WTC11 (cell line): ENCODE measurements around the gene CYP4F12. TPM values are rescaled to one million over a fixed set of nuclear protein-coding genes. Genes with fewer than 3 reads are reported as not detected.

Source experiments
- ATAC-seq: fragments of 200-7000 bp; cut with Tn5 transposase; 2 replicates; pipeline ENCODE4 v1.10.0; 2021; ENCODE audit warnings: mild to moderate bottlenecking, moderate library complexity
- CTCF ChIA-PET: fragments of 300-600 bp; sonication (Branson Sonifier 250); formaldehyde crosslinking; loops from one replicate; lab custom pipeline; 2021; ENCODE audit warnings: antibody characterized with exemption; lab: Charles Lee
- POLR2A ChIA-PET: fragments of 350-600 bp; sonication (Branson Sonifier 250); formaldehyde crosslinking; loops from one replicate; lab custom pipeline; 2021; ENCODE audit warnings: antibody characterized with exemption; lab: Charles Lee
- DNase-seq: peaks from one replicate; pipeline ENCODE4 v3.0.0; 2021; ENCODE audit warnings: low spot score
- H3K27ac Mint-ChIP-seq: 2 replicates; pipeline ENCODE4 v1.8.0; 2021; ENCODE audit warnings: mixed read lengths
- H3K27me3 Mint-ChIP-seq: 2 replicates; pipeline ENCODE4 v1.8.0; 2021; ENCODE audit warnings: low read depth, mild to moderate bottlenecking, moderate library complexity, mixed read lengths
- H3K36me3 Mint-ChIP-seq: 2 replicates; pipeline ENCODE4 v1.8.0; 2021; ENCODE audit warnings: mixed read lengths
- H3K4me1 Mint-ChIP-seq: 2 replicates; pipeline ENCODE4 v1.8.0; 2022; ENCODE audit warnings: mixed read lengths
- H3K4me3 Mint-ChIP-seq: 2 replicates; pipeline ENCODE4 v1.8.0; 2021; ENCODE audit warnings: mild to moderate bottlenecking, moderate library complexity, mixed read lengths
- H3K9me3 Mint-ChIP-seq: 2 replicates; pipeline ENCODE4 v1.8.0; 2021; ENCODE audit warnings: mixed read lengths
- CREM ChIP-seq: sonication (generic); formaldehyde crosslinking; IDR thresholded peaks from 2 replicates; pipeline ENCODE4 v1.8.1; 2022; ENCODE audit warnings: mild to moderate bottlenecking, missing genetic modification reagents, moderate library complexity
- GABPB1 ChIP-seq: sonication (generic); formaldehyde crosslinking; IDR thresholded peaks from 2 replicates; pipeline ENCODE4 v1.8.1; 2023; ENCODE audit warnings: mild to moderate bottlenecking, missing genetic modification reagents
- JAZF1 ChIP-seq: fragments of 250-450 bp; sonication (Bioruptor Pico); IDR thresholded peaks from 2 replicates; pipeline ENCODE4 v1.9.0; 2021; ENCODE audit warnings: moderate library complexity, mild to moderate bottlenecking, inconsistent platforms
- MYBL2 ChIP-seq: sonication (generic); formaldehyde crosslinking; IDR thresholded peaks from 2 replicates; pipeline ENCODE4 v1.8.1; 2023; ENCODE audit warnings: mild to moderate bottlenecking, moderate library complexity, missing genetic modification reagents
- NFYB ChIP-seq: sonication (generic); formaldehyde crosslinking; conservative IDR thresholded peaks from 2 replicates; pipeline ENCODE4 v1.8.0; 2022; ENCODE audit warnings: low read depth, missing genetic modification reagents
- NR1H2 ChIP-seq: sonication (generic); formaldehyde crosslinking; IDR thresholded peaks from 2 replicates; pipeline ENCODE4 v1.9.0; 2021; ENCODE audit warnings: mild to moderate bottlenecking, moderate library complexity, missing genetic modification reagents
- RORB ChIP-seq: fragments of 250-450 bp; sonication (Bioruptor Pico); IDR thresholded peaks from 2 replicates; pipeline ENCODE4 v1.9.0; 2021; ENCODE audit warnings: mild to moderate bottlenecking
- SP1 ChIP-seq: sonication (generic); formaldehyde crosslinking; conservative IDR thresholded peaks from 2 replicates; pipeline ENCODE4 v1.8.1; 2022; ENCODE audit warnings: missing genetic modification reagents
- TEAD1 ChIP-seq: sonication (generic); formaldehyde crosslinking; IDR thresholded peaks from 2 replicates; pipeline ENCODE4 v1.8.0; 2022; ENCODE audit warnings: mild to moderate bottlenecking, missing genetic modification reagents
- TEAD4 ChIP-seq: sonication (generic); formaldehyde crosslinking; IDR thresholded peaks from 2 replicates; pipeline ENCODE4 v1.8.0; 2022; ENCODE audit warnings: mild to moderate bottlenecking, missing genetic modification reagents
- ZNF121 ChIP-seq: sonication (generic); formaldehyde crosslinking; IDR thresholded peaks from 2 replicates; pipeline ENCODE4 v1.8.0; 2023; ENCODE audit warnings: missing genetic modification reagents
- ZNF396 ChIP-seq: fragments of 250-450 bp; sonication (Bioruptor Pico); IDR thresholded peaks from 2 replicates; pipeline ENCODE4 v1.8.0; 2021; ENCODE audit warnings: mild to moderate bottlenecking, moderate library complexity, borderline replicate concordance
- ZNF416 ChIP-seq: fragments of 250-450 bp; sonication (Bioruptor Pico); IDR thresholded peaks from 2 replicates; pipeline ENCODE4 v1.9.0; 2021; ENCODE audit warnings: mild to moderate bottlenecking, inconsistent platforms
- total RNA-seq: library from RNA; stranded (reverse); gene quantifications from 3 replicates; pipeline ENCODE4 v1.2.3, GENCODE V29; 2021
- TF ChIP-seq, protein P1 (sequence below): sonication (generic); formaldehyde crosslinking; IDR thresholded peaks from 2 replicates; pipeline ENCODE4 v1.8.0; 2023; ENCODE audit warnings: missing genetic modification reagents, mild to moderate bottlenecking, borderline replicate concordance
- TF ChIP-seq, protein P2 (sequence below): sonication (generic); formaldehyde crosslinking; IDR thresholded peaks from 2 replicates; pipeline ENCODE4 v1.8.0; 2022; ENCODE audit warnings: missing genetic modification reagents
- TF ChIP-seq, protein P3 (sequence below): sonication (generic); formaldehyde crosslinking; IDR thresholded peaks from 2 replicates; pipeline ENCODE4 v1.8.1; 2023; ENCODE audit warnings: mild to moderate bottlenecking, missing genetic modification reagents, borderline replicate concordance
- TF ChIP-seq, protein P4 (sequence below): fragments of 250-450 bp; sonication (Bioruptor Pico); IDR thresholded peaks from 2 replicates; pipeline ENCODE4 v2.1.2; 2022; ENCODE audit warnings: mild to moderate bottlenecking, moderate library complexity
- TF ChIP-seq, protein P5 (sequence below): sonication (generic); formaldehyde crosslinking; IDR thresholded peaks from 2 replicates; pipeline ENCODE4 v1.8.1; 2022; ENCODE audit warnings: missing genetic modification reagents, borderline replicate concordance
- TF ChIP-seq, protein P6 (sequence below): fragments of 250-450 bp; sonication (Bioruptor Pico); IDR thresholded peaks from 2 replicates; pipeline ENCODE4 v1.9.0; 2021; ENCODE audit warnings: moderate library complexity, mild to moderate bottlenecking, inconsistent platforms, borderline replicate concordance

CYP4F12 gene
- total RNA-seq, 1 experiment from 2014 or later = not detected

DNA sequence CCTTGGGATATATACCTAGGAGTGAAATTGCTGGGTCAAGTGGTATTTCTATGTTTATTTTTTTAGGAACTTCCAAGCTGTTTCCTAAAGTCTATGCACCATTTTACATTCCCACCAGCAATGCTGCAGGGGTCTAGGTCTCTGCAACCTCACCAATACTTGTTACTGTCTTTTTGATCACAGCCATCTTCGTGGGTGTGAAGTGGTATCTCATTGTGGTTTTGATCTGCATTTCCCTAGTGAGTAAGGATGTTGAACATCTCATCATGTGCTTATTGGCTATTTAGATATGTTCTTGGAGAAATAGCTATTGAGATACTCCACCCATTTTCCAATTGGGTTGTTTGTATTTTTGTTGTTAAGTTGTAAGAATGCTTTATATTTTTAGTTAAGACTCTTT is 57.7 kb downstream of the CYP4F12 start (continued):
- TF ChIP-seq, protein P1, sequence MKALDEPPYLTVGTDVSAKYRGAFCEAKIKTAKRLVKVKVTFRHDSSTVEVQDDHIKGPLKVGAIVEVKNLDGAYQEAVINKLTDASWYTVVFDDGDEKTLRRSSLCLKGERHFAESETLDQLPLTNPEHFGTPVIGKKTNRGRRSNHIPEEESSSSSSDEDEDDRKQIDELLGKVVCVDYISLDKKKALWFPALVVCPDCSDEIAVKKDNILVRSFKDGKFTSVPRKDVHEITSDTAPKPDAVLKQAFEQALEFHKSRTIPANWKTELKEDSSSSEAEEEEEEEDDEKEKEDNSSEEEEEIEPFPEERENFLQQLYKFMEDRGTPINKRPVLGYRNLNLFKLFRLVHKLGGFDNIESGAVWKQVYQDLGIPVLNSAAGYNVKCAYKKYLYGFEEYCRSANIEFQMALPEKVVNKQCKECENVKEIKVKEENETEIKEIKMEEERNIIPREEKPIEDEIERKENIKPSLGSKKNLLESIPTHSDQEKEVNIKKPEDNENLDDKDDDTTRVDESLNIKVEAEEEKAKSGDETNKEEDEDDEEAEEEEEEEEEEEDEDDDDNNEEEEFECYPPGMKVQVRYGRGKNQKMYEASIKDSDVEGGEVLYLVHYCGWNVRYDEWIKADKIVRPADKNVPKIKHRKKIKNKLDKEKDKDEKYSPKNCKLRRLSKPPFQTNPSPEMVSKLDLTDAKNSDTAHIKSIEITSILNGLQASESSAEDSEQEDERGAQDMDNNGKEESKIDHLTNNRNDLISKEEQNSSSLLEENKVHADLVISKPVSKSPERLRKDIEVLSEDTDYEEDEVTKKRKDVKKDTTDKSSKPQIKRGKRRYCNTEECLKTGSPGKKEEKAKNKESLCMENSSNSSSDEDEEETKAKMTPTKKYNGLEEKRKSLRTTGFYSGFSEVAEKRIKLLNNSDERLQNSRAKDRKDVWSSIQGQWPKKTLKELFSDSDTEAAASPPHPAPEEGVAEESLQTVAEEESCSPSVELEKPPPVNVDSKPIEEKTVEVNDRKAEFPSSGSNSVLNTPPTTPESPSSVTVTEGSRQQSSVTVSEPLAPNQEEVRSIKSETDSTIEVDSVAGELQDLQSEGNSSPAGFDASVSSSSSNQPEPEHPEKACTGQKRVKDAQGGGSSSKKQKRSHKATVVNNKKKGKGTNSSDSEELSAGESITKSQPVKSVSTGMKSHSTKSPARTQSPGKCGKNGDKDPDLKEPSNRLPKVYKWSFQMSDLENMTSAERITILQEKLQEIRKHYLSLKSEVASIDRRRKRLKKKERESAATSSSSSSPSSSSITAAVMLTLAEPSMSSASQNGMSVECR = no peak
- TF ChIP-seq NR1H2 (CRISPR knock-in tag) = no peak

DNA sequence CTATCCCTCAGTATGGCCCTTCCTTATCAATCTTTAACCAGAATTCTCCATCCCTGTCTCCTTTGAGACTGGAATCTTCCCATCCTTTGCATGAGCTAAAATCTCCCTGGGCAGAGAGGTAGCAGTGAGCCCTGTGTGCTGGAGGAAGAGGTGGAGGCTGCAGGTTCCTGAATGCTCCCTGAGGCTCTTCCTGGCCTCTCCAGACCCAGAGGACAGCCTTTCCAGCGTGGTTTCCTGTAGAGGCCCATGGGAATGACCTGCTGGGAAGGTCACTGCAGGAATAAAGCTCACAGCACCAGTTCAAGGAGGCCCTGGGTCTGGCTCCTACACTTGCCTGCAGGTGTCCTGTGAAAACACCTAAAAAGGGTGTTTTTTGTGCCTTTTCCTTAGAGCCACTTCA is 59.5 kb downstream of the CYP4F12 start:
- DNase-seq (no peak), ATAC-seq (no peak)
- no peak overlapping the region for H3K4me3 Mint-ChIP-seq
- peaks cover 66% of the 10 kb centered on the region for H3K36me3 Mint-ChIP-seq
- TF ChIP-seq JAZF1 (no peak), ZNF121 (CRISPR knock-in tag) (no peak), CREM (CRISPR knock-in tag) (no peak), GABPB1 (CRISPR knock-in tag) (no peak), ZNF396 (no peak), RORB (no peak), NFYB (CRISPR knock-in tag) (no peak), MYBL2 (CRISPR knock-in tag) (no peak), ZNF416 (CRISPR knock-in tag) (no peak), TEAD1 (CRISPR knock-in tag) (no peak), TEAD4 (no peak), SP1 (CRISPR knock-in tag) (no peak)
- TF ChIP-seq, protein P2, sequence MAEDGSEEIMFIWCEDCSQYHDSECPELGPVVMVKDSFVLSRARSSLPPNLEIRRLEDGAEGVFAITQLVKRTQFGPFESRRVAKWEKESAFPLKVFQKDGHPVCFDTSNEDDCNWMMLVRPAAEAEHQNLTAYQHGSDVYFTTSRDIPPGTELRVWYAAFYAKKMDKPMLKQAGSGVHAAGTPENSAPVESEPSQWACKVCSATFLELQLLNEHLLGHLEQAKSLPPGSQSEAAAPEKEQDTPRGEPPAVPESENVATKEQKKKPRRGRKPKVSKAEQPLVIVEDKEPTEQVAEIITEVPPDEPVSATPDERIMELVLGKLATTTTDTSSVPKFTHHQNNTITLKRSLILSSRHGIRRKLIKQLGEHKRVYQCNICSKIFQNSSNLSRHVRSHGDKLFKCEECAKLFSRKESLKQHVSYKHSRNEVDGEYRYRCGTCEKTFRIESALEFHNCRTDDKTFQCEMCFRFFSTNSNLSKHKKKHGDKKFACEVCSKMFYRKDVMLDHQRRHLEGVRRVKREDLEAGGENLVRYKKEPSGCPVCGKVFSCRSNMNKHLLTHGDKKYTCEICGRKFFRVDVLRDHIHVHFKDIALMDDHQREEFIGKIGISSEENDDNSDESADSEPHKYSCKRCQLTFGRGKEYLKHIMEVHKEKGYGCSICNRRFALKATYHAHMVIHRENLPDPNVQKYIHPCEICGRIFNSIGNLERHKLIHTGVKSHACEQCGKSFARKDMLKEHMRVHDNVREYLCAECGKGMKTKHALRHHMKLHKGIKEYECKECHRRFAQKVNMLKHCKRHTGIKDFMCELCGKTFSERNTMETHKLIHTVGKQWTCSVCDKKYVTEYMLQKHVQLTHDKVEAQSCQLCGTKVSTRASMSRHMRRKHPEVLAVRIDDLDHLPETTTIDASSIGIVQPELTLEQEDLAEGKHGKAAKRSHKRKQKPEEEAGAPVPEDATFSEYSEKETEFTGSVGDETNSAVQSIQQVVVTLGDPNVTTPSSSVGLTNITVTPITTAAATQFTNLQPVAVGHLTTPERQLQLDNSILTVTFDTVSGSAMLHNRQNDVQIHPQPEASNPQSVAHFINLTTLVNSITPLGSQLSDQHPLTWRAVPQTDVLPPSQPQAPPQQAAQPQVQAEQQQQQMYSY (CRISPR knock-in tag) = no peak
- TF ChIP-seq, protein P3, sequence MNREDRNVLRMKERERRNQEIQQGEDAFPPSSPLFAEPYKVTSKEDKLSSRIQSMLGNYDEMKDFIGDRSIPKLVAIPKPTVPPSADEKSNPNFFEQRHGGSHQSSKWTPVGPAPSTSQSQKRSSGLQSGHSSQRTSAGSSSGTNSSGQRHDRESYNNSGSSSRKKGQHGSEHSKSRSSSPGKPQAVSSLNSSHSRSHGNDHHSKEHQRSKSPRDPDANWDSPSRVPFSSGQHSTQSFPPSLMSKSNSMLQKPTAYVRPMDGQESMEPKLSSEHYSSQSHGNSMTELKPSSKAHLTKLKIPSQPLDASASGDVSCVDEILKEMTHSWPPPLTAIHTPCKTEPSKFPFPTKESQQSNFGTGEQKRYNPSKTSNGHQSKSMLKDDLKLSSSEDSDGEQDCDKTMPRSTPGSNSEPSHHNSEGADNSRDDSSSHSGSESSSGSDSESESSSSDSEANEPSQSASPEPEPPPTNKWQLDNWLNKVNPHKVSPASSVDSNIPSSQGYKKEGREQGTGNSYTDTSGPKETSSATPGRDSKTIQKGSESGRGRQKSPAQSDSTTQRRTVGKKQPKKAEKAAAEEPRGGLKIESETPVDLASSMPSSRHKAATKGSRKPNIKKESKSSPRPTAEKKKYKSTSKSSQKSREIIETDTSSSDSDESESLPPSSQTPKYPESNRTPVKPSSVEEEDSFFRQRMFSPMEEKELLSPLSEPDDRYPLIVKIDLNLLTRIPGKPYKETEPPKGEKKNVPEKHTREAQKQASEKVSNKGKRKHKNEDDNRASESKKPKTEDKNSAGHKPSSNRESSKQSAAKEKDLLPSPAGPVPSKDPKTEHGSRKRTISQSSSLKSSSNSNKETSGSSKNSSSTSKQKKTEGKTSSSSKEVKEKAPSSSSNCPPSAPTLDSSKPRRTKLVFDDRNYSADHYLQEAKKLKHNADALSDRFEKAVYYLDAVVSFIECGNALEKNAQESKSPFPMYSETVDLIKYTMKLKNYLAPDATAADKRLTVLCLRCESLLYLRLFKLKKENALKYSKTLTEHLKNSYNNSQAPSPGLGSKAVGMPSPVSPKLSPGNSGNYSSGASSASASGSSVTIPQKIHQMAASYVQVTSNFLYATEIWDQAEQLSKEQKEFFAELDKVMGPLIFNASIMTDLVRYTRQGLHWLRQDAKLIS (CRISPR knock-in tag) = no peak
- TF ChIP-seq, protein P4, sequence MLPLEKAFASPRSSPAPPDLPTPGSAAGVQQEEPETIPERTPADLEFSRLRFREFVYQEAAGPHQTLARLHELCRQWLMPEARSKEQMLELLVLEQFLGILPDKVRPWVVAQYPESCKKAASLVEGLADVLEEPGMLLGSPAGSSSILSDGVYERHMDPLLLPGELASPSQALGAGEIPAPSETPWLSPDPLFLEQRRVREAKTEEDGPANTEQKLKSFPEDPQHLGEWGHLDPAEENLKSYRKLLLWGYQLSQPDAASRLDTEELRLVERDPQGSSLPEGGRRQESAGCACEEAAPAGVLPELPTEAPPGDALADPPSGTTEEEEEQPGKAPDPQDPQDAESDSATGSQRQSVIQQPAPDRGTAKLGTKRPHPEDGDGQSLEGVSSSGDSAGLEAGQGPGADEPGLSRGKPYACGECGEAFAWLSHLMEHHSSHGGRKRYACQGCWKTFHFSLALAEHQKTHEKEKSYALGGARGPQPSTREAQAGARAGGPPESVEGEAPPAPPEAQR = no peak
- TF ChIP-seq, protein P5, sequence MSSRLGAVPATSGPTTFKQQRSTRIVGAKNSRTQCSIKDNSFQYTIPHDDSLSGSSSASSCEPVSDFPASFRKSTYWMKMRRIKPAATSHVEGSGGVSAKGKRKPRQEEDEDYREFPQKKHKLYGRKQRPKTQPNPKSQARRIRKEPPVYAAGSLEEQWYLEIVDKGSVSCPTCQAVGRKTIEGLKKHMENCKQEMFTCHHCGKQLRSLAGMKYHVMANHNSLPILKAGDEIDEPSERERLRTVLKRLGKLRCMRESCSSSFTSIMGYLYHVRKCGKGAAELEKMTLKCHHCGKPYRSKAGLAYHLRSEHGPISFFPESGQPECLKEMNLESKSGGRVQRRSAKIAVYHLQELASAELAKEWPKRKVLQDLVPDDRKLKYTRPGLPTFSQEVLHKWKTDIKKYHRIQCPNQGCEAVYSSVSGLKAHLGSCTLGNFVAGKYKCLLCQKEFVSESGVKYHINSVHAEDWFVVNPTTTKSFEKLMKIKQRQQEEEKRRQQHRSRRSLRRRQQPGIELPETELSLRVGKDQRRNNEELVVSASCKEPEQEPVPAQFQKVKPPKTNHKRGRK (CRISPR knock-in tag) = no peak
- TF ChIP-seq, protein P6, sequence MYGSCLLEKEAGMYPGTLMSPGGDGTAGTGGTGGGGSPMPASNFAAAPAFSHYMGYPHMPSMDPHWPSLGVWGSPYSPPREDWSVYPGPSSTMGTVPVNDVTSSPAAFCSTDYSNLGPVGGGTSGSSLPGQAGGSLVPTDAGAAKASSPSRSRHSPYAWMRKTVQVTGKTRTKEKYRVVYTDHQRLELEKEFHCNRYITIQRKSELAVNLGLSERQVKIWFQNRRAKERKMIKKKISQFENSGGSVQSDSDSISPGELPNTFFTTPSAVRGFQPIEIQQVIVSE (CRISPR knock-in tag) = no peak
- no peak overlapping the region for H3K27ac Mint-ChIP-seq
- H3K9me3 Mint-ChIP-seq = peaks cover 81% of the 10 kb centered on the region
- CTCF ChIA-PET = no interaction called here
- no peaks in the 10 kb centered on the region for H3K4me1 Mint-ChIP-seq
- POLR2A ChIA-PET = no interaction called here
- peaks cover under 1% of the 10 kb centered on the region for H3K27me3 Mint-ChIP-seq
